Endothelial cell of umbilical vein (primary cell): Measurements from ENCODE around the gene SFMBT2. TPM values are rescaled to one million over a fixed set of nuclear protein-coding genes. Genes with fewer than 3 reads are reported as not detected.

Experiments used
- BruUV-seq: library from RNA; stranded (reverse); fragments of 400-500 nt; replicated peaks from 2 replicates; lab custom pipeline; 2021; lab: Mats Ljungman, UMichigan
- CTCF ChIA-PET: fragments of 300-600, 350-600 bp; sonication (Branson Sonifier 250); formaldehyde crosslinking; loops from one replicate; lab custom pipeline; 2021; ENCODE audit warnings: antibody characterized with exemption, inconsistent platforms; lab: Charles Lee
- POLR2A ChIA-PET: fragments of 300-600, 350-600 bp; sonication (Branson Sonifier 250); formaldehyde crosslinking; loops from one replicate; lab custom pipeline; 2021; ENCODE audit warnings: antibody characterized with exemption, inconsistent platforms; lab: Charles Lee
- DNase-seq: peaks from one replicate; pipeline ENCODE4 v3.0.0-alpha.2; 2011; ENCODE audit warnings: low read depth, low spot score
- FAIRE-seq: peaks from 2 replicates; lab custom pipeline; 2011; peaks lifted over from hg19 to GRCh38; lab: Jason Lieb, UNC
- H2AFZ ChIP-seq: 2 replicates; pipeline ENCODE4 v1.6.0; 2012; ENCODE audit warnings: low read depth, low read length, control low read depth, inconsistent platforms
- H3K27ac ChIP-seq: 2 replicates; pipeline ENCODE4 v1.5.1; 2011; ENCODE audit warnings: low read depth, mild to moderate bottlenecking, control low read depth, low read length, moderate library complexity; ENCODE audit not compliant: insufficient read depth
- H3K27me3 ChIP-seq, 2 experiments: 2 replicates each; pipeline versions ENCODE4 v1.6.0 to v1.6.1; 2011; ENCODE audit warnings: low read length in 2 of 2, mixed read lengths in 1 of 2; ENCODE audit not compliant: control insufficient read depth in 2 of 2, insufficient read depth in 2 of 2
- H3K36me3 ChIP-seq, 2 experiments: 2 replicates in 1 of 2; 3 replicates in 1 of 2; pipeline ENCODE4 v1.5.1; 2011; ENCODE audit warnings: low read length in 2 of 2, mild to moderate bottlenecking in 1 of 2, moderate library complexity in 1 of 2; ENCODE audit not compliant: control insufficient read depth in 2 of 2, insufficient read depth in 2 of 2; ENCODE audit errors: extremely low read depth in 1 of 2
- H3K4me1 ChIP-seq: 3 replicates; pipeline ENCODE4 v1.5.1; 2011; ENCODE audit warnings: mild to moderate bottlenecking, low read length; ENCODE audit not compliant: control insufficient read depth, insufficient read depth; ENCODE audit errors: extremely low read depth
- H3K4me2 ChIP-seq: 2 replicates; pipeline ENCODE4 v1.6.1; 2011; ENCODE audit warnings: low read length, control low read depth, mixed read lengths; ENCODE audit not compliant: insufficient read depth
- H3K4me3 ChIP-seq, 3 experiments: fragments of 200-600 bp in 1 of 3; sonication (generic), shearing (Covaris generic) in 1 of 3; replicated peaks in 1 of 3; 2 replicates each; pipeline ENCODE4 v1.5.1; 2011 to 2016; ENCODE audit warnings: control low read depth in 3 of 3, low read length in 3 of 3, mild to moderate bottlenecking in 2 of 3, inconsistent platforms in 1 of 3, low read depth in 1 of 3, moderate library complexity in 1 of 3; ENCODE audit not compliant: insufficient read depth in 1 of 3
- H3K79me2 ChIP-seq: 2 replicates; pipeline ENCODE4 v1.6.0; 2012; ENCODE audit warnings: low read length, inconsistent platforms; ENCODE audit not compliant: control insufficient read depth, insufficient read depth
- H3K9ac ChIP-seq: replicated peaks from 2 replicates; pipeline ENCODE3; 2011; ENCODE audit warnings: low read length, control low read depth; ENCODE audit not compliant: insufficient read depth; ENCODE audit errors: extremely low read depth
- H3K9me1 ChIP-seq: replicated peaks from 3 replicates; pipeline ENCODE4 v1.6.0; 2011; ENCODE audit warnings: mild to moderate bottlenecking, low read length; ENCODE audit not compliant: control insufficient read depth, insufficient read depth; ENCODE audit errors: extremely low read depth
- H3K9me3 ChIP-seq: replicated peaks from 2 replicates; pipeline ENCODE4 v1.5.1; 2012; ENCODE audit warnings: low read length, inconsistent platforms; ENCODE audit not compliant: control insufficient read depth, insufficient read depth
- H4K20me1 ChIP-seq: replicated peaks from 2 replicates; pipeline ENCODE3; 2011; ENCODE audit warnings: mild to moderate bottlenecking, low read length; ENCODE audit not compliant: control insufficient read depth, insufficient read depth; ENCODE audit errors: extremely low read depth
- EZH2 ChIP-seq: IDR thresholded peaks from 2 replicates; pipeline ENCODE4 v1.6.1; 2012; ENCODE audit warnings: borderline replicate concordance, low read depth, mild to moderate bottlenecking, moderate library complexity, low read length, inconsistent platforms; ENCODE audit not compliant: severe bottlenecking
- FOS ChIP-seq: IDR thresholded peaks from 2 replicates; pipeline ENCODE4 v1.6.1; 2011; ENCODE audit warnings: mild to moderate bottlenecking, low read length, moderate library complexity, borderline replicate concordance; ENCODE audit not compliant: insufficient read depth
- GATA2 ChIP-seq: IDR thresholded peaks from 2 replicates; pipeline ENCODE4 v1.7.0; 2011; ENCODE audit warnings: low read depth, mild to moderate bottlenecking, moderate library complexity, mixed read lengths, low read length; ENCODE audit not compliant: insufficient read length, insufficient read depth
- JUN ChIP-seq: IDR thresholded peaks from 2 replicates; pipeline ENCODE4 v1.6.1; 2011; ENCODE audit warnings: borderline replicate concordance, low read depth; ENCODE audit not compliant: insufficient read length, insufficient read depth
- MYC ChIP-seq: IDR thresholded peaks from one replicate; pipeline ENCODE4 v1.6.1; 2011; ENCODE audit warnings: mild to moderate bottlenecking, low read depth, low read length
- POLR2A ChIP-seq: IDR thresholded peaks from 2 replicates; pipeline ENCODE4 v1.6.1; 2012; ENCODE audit warnings: low read depth, mild to moderate bottlenecking, control low read depth, low read length
- POLR2AphosphoS5 ChIP-seq: IDR thresholded peaks from 2 replicates; pipeline ENCODE4 v1.6.1; 2012; ENCODE audit warnings: low read depth, mild to moderate bottlenecking, control low read depth, low read length, moderate library complexity; ENCODE audit not compliant: insufficient read depth
- dilution Hi-C: fragments of 300-500 bp; cut with MboI; formaldehyde crosslinking; loops from one replicate; pipeline ENCODE4 v1.15.0; 2019; ENCODE audit warnings: low sequenced_read_pairs; ENCODE audit not compliant: extremely low pct_ligation_motif_present
- intact Hi-C: fragments of 100-400 bp; cut with micrococcal nuclease; formaldehyde crosslinking; loops from one replicate; pipeline ENCODE4 v1.10.0; 2022
- polyA plus RNA-seq, 4 experiments: library from polyadenylated mRNA; depleted of rRNA in 3 of 4; stranded (reverse) in 3 of 4; unstranded in 1 of 4; fragments of >200 nt; gene quantifications; 2 replicates each; pipeline versions ENCODE4 v1.2.1 to v1.2.3, GENCODE V29; 2011 to 2012; ENCODE audit warnings: missing spikeins in 1 of 4
- total RNA-seq: library from RNA; stranded (reverse); gene quantifications from 2 replicates; pipeline ENCODE4 v1.2.3, GENCODE V29; 2021
- TF ChIP-seq, protein P1 (sequence below), 2 donors: IDR thresholded peaks; 1 replicate in 1 of 2; 2 replicates in 1 of 2; pipeline ENCODE4 v1.5.1; 2011; ENCODE audit warnings: low read length in 2 of 2, mild to moderate bottlenecking in 2 of 2, moderate library complexity in 2 of 2, control low read depth in 1 of 2, inconsistent platforms in 1 of 2, low read depth in 1 of 2; ENCODE audit not compliant: insufficient read depth in 1 of 2; ENCODE audit errors: extremely low read depth in 1 of 2
- TF ChIP-seq, protein P2 (sequence below): IDR thresholded peaks from 2 replicates; pipeline ENCODE4 v1.6.1; 2011; ENCODE audit not compliant: insufficient read depth, insufficient read length

Gene SFMBT2
- total and polyA plus RNA-seq, 2 donors (not counting 3 experiments of a cell fraction or from before 2014, with no cell fraction given): 0.14 to 0.64 TPM

DNA sequence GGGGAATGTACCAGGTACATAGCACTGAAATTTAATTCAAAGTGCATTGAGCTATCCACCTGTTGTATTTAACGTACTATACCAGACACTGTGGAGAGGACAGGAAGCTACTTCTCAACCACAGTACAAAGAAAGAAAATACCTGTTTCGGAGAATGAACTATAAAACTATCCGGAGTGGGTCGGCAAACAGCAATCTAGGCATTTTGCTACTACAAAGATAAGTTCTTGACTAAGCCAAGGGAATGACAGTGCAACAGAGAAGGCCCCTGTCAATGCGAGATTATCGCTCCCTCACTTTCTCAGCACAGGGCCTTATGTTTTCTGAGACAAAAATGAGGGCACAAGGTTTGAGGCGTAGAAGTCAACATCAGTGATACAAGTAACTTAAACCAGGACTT, 27.4 kb downstream of the SFMBT2 start:
- BruUV-seq: no TSS peak
- dilution Hi-C loops: no loop called here
- intact Hi-C loops: no loop called here
- no peaks in the 10 kb centered on the region for H4K20me1 ChIP-seq
- no peaks in the 10 kb centered on the region for H3K9me3 ChIP-seq
- no peaks in the 10 kb centered on the region for H3K9me1 ChIP-seq
- H3K36me3 ChIP-seq: no peaks in the 10 kb centered on the region
- TF ChIP-seq MYC (no peak), EZH2 (no peak), POLR2AphosphoS5 (no peak), GATA2 (no peak), JUN (no peak), FOS (no peak), POLR2A (no peak)
- TF ChIP-seq, protein P1, sequence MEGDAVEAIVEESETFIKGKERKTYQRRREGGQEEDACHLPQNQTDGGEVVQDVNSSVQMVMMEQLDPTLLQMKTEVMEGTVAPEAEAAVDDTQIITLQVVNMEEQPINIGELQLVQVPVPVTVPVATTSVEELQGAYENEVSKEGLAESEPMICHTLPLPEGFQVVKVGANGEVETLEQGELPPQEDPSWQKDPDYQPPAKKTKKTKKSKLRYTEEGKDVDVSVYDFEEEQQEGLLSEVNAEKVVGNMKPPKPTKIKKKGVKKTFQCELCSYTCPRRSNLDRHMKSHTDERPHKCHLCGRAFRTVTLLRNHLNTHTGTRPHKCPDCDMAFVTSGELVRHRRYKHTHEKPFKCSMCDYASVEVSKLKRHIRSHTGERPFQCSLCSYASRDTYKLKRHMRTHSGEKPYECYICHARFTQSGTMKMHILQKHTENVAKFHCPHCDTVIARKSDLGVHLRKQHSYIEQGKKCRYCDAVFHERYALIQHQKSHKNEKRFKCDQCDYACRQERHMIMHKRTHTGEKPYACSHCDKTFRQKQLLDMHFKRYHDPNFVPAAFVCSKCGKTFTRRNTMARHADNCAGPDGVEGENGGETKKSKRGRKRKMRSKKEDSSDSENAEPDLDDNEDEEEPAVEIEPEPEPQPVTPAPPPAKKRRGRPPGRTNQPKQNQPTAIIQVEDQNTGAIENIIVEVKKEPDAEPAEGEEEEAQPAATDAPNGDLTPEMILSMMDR (IDR thresholded peaks at IDR 0.05; ENCODE audit: extremely low read depth in 1 of 2, insufficient read depth in 1 of 2, low read depth in 1 of 2, low read length in 2 of 2): no peak
- TF ChIP-seq, protein P2, sequence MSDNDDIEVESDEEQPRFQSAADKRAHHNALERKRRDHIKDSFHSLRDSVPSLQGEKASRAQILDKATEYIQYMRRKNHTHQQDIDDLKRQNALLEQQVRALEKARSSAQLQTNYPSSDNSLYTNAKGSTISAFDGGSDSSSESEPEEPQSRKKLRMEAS: no peak
- H2AFZ ChIP-seq: no peak overlapping the region
- CTCF ChIA-PET: no interaction called here
- no peak overlapping the region for H3K27ac ChIP-seq
- H3K4me2 ChIP-seq: no peak overlapping the region
- H3K27me3 ChIP-seq: no peaks in the 10 kb centered on the region
- POLR2A ChIA-PET: no interaction called here
- no peak for FAIRE-seq
- no peak overlapping the region for H3K4me3 ChIP-seq
- H3K4me1 ChIP-seq: no peaks in the 10 kb centered on the region
- DNase-seq: no peak
- no peaks in the 10 kb centered on the region for H3K79me2 ChIP-seq
- no peak overlapping the region for H3K9ac ChIP-seq
